NCI-H1417 treated with DMSO at 0.1 percent for 48 hours (cell line): ENCODE data around the gene MAML2.

Source experiments
- DNase-seq: peaks from one replicate; lab custom pipeline; 2025; lab: John Stamatoyannopoulos, UW

The MAML2 gene

GRCh38 chr11:96318399-96318798 is 24.6 kb downstream of the MAML2 start:
- DNase-seq = no peak

DNA sequence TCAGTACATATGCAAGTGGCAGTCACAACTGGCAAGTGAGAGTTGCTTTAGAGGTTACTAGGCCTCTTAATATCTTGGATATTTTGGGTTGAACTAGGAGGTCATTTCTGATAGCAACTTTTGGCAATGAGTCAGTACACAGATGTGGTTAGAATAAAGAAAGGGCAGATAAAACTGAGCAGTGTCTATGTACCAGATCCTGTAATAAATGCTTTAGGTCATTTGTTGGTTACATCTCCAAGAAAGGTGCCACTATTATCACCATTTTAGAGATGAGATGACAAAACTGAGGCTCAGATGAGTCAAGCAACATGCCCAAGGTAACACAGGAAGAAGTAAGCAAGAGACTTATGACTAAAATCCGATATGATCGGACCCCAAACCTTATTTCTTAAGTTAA is 25.0 kb downstream of the MAML2 start:
- no peak for DNase-seq

- no peak for DNase-seq
Measured at GRCh38 chr11:96317571-96317970, 25.4 kb downstream of the MAML2 start.

- no peak for DNase-seq
Measured at GRCh38 chr11:96316869-96317268, 26.1 kb downstream of the MAML2 start.

- no peak for DNase-seq
Measured at GRCh38 chr11:96315476-96315875, 27.5 kb downstream of the MAML2 start.

- no peak for DNase-seq
Measured at GRCh38 chr11:96314326-96315020, 28.5 kb downstream of the MAML2 start.

DNA sequence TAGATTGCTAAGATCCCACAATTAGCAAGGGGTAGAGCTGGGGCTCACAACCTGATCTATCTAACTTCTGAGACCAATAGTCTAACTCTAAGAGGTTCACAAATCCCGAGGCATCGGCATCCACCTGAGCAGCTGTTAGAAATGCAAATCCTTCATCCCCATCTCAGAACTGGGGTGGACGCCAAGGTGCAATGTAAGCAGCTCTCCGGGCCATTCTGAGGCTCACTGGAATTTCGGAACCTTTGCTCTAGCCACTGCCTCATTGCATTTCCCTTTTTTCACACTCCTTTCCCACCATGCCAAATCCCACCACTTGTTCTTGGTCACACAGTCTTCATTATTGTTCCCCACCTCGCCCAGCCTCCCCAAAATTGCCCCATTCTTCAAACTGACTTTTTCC is 29.8 kb downstream of the MAML2 start:
- no peak for DNase-seq

DNA sequence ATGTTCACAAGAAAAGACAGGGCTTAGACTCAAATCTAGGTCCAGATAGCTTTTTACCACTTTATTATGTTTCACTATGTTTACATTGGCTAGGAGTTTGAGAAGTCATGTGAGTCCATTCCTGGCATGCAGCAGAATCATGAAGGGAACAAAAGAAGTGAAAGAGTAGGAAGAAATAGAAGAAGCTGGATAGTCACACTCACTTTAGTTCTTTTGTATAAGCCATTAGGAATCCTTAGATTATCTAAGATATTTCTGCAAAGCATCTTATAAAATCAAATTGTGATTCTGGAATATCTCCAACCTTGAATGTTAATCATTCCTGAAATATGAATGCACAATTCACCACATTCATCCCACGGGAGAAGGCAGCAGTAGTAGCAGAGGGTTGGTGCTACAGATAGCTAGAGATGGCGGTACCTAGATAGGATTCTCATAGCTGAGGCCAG is 31.9 kb downstream of the MAML2 start:
- DNase-seq = no peak

- no peak for DNase-seq
Measured at GRCh38 chr11:96310236-96310635, 32.8 kb downstream of the MAML2 start.

- DNase-seq = no peak
Measured at GRCh38 chr11:96309643-96310017, 33.4 kb downstream of the MAML2 start.

GRCh38 chr11:96309016-96309642 is 33.9 kb downstream of the MAML2 start:
- DNase-seq = no peak

GRCh38 chr11:96307776-96308140 is 35.2 kb downstream of the MAML2 start:
- DNase-seq = no peak

- peak; percentile 78 for DNase-seq
Measured at GRCh38 chr11:96306933-96307775, 35.8 kb downstream of the MAML2 start.

- DNase-seq = no peak
Measured at GRCh38 chr11:96306600-96306932, 36.4 kb downstream of the MAML2 start.

- no peak for DNase-seq
Measured at GRCh38 chr11:96306071-96306470, 36.9 kb downstream of the MAML2 start.

DNA sequence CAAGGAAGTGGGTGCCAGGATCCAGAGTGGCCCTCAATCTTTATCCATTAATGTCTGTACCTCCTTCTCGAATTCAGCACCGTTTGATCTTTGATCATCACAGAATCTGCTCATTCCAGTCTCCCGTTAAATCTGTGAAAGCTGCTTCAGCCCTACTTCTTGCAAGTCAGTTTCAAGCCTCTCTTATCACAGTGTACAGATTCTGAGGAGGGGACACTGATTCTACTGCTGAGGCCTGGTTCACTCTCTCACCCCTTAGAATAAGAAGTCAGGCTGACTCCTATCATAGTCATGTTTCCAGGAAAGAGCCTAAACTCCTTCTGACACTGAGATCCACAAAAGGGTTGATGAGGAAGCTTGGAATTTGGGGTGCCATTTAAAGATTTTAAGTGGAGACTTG is 39.0 kb downstream of the MAML2 start:
- DNase-seq = no peak

GRCh38 chr11:96303064-96303463 is 39.9 kb downstream of the MAML2 start:
- DNase-seq = no peak

DNA sequence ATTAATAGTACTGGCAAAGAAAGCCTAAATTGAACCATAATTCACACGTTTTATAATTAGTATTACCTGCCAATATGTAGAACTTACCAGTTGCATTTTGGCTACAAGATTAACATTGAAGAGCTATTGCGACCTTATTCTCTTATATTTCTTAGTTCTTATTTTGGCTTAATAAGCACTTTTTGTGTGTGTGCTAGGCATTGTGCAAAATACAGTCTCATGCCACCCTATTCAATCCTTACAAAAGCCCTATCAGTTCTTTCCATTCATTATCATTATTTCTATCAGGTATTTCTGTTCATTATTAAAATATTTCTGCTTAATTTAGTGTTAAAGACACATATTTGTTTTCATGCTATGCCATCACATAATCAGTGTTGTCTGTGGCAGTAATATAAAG is 41.2 kb downstream of the MAML2 start:
- DNase-seq = no peak

- DNase-seq = no peak
Measured at GRCh38 chr11:96299155-96299888, 43.7 kb downstream of the MAML2 start.

GRCh38 chr11:96295369-96295768 is 47.6 kb downstream of the MAML2 start:
- no peak for DNase-seq

GRCh38 chr11:96294289-96294688 is 48.7 kb downstream of the MAML2 start:
- no peak for DNase-seq

- DNase-seq = no peak
Measured at GRCh38 chr11:96293598-96294021, 49.4 kb downstream of the MAML2 start.
